ENCODE results near the gene SDC4.

- TF ChIP-seq CTCF (IDR thresholded peaks at IDR 0.05) (no peak), POLR2A (IDR thresholded peaks at IDR 0.05) (no peak)
Measured at GRCh38 chr20:45347936-45348778, at the start of gene SDC4.

Measured in testis (tissue), 2 donors.